GM12891 (cell line): ENCODE measurements around the gene NPHP4.

Experiments used
- POLR2A ChIP-seq: IDR thresholded peaks from 2 replicates; pipeline ENCODE4 v1.6.1; 2011; ENCODE audit warnings: low read depth, low read length, control low read depth
- POLR2AphosphoS5 ChIP-seq: IDR thresholded peaks from 2 replicates; pipeline ENCODE4 v1.6.1; 2011; ENCODE audit warnings: low read depth, low read length, control low read depth
- POU2F2 ChIP-seq: IDR thresholded peaks from 2 replicates; pipeline ENCODE4 v1.6.1; 2011; ENCODE audit warnings: low read depth, mild to moderate bottlenecking, control low read depth, low read length, moderate library complexity
- TAF1 ChIP-seq: IDR thresholded peaks from 2 replicates; pipeline ENCODE4 v1.6.1; 2011; ENCODE audit warnings: low read depth, low read length, control low read depth

DNA sequence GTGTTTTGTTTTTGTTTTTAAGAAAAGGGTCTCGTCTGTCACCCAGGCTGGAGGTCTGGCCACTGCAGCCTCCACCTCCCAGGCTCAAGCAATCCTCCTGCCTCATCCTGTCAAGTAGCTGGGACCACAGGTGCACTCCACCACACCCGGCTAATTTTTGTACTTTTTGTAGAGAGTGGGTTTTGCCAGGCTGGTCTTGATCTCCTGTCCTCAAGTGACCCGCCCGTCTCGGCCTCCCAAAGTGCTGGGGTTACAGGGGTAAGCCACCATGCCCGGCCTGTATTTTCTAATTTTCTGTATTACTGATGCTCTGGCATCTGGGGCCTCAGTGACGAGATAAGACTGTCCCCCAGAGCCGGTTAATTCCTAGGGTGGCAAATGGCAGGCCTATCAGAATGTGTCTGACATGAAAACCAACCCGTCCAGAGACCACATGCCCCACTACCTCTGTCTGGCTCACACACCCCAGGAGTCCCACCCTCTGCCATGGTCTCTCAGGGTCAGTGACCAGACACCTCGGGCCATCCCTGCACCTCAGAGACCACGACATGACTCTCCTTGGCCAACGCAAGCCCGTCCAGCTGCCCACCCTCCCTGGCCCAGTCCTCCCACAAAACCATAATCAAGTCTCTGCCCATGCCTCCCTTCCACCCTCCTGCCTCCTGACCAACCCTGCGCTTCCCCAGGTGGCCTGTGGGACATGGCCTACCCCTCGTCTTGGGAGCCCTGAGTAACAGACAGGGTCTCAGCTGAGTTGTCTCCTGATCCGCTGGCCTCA lies 12.5 kb downstream of the NPHP4 start:
- TF ChIP-seq POLR2AphosphoS5 (no peak), TAF1 (no peak), POLR2A (no peak), POU2F2 (no peak)
